CD1c-positive myeloid dendritic cell (primary cell): ENCODE results near the gene NQO2.
A peak's percentile ranks its signal among the peaks of the same experiment; 100 is the strongest.
"Not testable (repeated sequence)": the region's sequence is repeated elsewhere in the genome, so short reads cannot be mapped to it uniquely, and the experiment has no call there.

Experiments
- DNase-seq: peaks from one replicate; pipeline ENCODE4 v3.0.0-alpha.2; 2016; ENCODE audit errors: extremely low spot score

Gene NQO2

DNA sequence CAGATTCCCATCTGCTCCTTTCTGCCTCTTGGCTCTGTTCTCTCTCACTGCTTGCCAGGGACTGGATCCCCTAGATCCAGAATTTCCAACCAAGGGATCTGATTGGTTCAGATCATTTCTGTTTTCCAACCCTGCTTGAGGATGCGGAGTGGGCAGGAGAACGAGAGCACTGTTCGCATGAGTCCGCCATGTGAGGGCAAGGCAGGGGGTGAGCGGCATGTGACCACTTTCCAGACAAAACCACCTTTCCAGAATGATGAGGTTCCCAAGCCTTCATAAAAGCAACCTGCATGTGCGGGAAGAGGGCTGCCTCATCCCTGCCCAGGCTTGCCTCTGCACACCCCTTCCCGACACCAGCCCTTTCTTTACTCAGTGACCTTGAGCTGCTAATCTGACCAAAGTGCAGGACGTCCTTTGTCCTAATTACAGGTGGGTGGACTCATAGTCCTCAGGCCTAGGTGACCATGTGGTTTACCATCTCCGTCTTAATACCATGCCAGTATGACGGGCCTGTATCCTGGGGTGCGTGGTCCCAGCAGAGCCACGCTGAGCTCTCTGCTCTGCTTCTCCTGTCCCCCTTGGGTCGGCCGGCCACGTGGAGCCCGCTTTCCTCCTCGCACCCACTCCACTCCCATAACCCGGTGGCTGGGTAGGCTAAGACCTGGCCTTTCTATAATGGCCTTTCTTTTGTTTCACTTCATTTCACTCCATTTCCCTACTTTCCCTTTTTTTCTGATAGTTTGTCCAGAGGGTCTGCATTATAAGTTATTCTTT, 14.4 kb downstream of the NQO2 start:
- DNase-seq, result no peak

DNA sequence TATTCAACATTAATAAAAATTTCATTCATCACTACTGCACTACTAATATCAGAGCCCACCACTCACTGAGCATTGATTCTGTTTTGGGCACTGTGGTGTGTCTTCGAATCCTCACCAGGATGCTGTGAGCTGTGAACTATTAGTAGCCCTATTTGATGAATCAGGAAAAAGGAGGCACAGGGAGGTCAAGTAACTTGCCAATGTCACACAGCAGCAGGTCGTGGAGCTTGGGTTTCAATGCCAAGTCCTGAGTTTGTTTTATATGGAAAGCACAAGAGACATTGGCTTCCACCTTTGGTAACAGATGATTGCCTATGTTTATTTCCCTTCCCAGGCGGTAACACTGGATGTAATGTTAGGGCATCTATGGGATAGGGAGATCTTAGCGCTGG, 15.0 kb downstream of the NQO2 start:
- no peak for DNase-seq

DNA sequence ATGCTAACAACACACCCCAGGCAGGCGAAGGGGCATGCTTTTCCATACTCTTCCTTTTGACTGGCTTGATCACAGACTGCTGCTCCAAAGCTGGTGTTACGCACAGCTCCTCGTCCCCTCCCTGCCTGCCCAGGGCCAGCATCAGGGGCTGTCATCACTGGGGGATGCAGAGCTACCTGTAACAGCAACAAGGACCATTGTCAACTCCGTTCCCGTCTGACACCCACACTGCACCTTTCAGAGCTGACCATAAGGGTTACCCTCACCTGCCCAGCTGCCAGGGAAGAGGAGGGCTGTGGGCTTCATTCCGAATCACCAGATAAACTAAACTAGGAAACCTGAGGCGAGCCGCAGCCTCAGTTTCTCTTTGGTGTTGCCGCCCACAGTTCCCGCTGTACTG, 15.4 kb downstream of the NQO2 start:
- no peak for DNase-seq

DNA sequence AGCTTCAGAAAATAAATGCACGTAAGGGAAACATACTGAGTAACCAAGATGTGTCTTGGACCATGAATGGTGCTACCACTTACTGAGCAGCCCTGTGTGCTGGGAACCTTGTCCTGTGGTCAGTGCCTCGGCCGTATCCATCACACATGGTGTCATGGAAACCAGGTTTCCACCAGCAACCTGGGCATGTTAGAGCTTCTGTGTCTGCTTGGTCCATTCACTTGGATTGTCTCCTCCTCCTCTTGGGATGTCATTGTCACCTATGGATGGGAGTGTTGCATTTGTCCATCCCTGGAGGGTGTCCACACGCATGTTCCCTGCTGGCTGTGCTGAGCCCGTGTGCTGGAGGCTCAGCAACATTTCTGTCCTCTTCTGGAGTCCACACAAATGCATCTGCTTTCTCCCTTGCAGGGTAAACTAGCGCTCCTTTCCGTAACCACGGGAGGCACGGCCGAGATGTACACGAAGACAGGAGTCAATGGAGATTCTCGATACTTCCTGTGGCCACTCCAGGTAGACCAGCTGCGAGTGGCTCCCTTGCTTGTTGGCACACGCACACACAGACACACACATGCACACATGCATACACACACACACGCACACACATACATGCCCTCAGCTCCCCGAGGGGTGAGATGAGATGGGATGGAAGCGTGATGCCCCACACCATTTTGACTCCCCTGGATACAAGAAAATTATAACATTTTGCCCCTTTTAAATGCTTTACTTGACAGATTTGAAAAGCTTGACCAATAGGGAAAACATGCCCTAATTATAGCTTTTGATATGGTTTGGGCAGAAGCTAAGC, 17.0 kb downstream of the NQO2 start:
- DNase-seq, result no peak

DNA sequence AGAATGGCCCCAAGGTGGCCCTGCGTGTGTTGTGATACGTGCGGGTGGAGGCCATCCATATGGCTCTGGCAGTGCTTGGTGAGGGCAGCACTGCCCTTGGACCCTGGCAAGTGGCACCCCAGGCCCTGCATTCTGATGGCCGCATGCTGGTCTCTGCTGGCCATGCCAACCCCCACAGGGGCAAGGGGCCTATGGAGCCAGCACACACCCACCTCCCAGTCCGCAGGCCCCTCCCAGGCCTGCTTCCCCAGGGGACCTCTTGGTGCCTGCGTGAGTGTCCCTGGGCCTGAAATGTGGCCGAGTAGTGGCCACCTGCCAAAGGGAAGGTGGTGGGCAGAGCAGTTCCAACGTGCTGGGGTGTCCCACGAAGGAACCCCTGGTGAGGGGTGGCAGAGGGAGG, 17.6 kb downstream of the NQO2 start:
- no peak for DNase-seq

DNA sequence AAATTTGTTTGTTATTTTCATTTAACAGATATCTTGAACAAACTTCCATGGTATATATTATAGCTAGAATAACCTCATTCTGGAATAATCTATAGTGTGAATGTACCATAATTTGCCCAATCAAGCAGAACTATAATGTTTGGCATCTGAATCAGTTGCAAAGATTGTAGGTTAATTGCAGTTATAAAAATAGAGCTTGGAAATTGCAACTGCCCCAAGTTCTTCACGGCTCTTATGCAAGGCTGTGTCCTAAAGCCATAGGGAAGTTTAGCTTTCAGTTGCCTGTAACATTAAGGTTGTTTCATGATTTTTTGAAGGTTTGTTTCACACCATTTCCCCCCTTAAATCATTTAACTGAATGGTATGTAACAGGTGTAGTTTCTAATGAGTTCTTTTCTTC, 19.4 kb downstream of the NQO2 start:
- DNase-seq, result no peak

DNA sequence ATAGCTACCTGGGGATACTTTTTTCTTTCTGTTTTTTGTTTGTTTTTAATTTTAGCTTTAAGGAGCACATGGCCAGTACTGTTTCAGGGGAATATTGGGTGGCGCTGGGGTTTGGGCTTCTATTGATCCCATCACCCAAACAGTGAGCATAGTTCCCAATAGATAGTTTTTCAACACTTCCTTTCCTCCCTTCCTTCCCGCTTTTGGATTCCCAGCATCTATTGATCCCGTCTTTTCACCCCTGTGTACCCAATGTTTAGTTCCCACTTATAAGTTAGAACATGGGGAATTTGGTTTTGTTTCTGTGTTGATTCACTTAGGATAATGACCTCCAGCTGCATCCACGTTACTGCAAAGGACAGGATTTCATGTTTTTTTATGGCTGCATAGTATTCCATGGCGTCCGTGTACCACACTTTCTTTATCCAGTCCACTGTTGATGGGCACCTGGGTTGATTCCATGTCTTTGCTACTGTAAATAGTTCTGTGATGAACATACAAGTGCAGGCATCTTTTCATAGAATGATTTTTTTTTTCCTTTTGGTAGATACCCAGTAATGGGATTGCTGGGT, 20.1 kb downstream of the NQO2 start:
- DNase-seq, result no peak

DNA sequence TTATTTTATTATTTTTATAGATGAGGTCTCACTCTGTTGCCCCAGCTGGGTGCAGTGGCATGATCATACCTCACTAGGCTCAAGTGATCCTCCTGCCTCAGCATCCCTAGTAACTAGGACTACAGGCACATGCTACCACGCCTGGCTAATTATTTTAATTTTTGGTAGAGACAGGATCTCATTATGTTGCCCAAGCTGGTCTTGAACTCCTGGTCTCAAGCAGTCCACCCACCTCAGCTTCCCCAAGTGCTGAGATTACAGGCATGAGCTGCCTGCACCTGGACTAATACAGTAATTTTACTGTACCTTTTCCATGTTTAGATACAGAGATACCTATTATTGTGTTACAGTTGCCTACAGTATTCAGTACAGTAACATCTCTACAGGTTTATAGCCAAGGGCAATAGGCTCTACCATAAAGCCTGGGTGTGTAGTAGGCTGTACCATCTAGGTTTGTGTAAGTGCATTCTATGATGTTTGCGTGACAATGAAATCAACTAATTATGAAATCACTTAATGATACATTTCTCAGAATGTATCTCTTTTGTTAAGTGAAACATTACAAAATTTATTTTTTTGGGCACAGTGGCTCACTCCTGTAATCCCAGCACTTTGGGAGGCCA, 21.4 kb downstream of the NQO2 start:
- not testable (repeated sequence) for DNase-seq

DNA sequence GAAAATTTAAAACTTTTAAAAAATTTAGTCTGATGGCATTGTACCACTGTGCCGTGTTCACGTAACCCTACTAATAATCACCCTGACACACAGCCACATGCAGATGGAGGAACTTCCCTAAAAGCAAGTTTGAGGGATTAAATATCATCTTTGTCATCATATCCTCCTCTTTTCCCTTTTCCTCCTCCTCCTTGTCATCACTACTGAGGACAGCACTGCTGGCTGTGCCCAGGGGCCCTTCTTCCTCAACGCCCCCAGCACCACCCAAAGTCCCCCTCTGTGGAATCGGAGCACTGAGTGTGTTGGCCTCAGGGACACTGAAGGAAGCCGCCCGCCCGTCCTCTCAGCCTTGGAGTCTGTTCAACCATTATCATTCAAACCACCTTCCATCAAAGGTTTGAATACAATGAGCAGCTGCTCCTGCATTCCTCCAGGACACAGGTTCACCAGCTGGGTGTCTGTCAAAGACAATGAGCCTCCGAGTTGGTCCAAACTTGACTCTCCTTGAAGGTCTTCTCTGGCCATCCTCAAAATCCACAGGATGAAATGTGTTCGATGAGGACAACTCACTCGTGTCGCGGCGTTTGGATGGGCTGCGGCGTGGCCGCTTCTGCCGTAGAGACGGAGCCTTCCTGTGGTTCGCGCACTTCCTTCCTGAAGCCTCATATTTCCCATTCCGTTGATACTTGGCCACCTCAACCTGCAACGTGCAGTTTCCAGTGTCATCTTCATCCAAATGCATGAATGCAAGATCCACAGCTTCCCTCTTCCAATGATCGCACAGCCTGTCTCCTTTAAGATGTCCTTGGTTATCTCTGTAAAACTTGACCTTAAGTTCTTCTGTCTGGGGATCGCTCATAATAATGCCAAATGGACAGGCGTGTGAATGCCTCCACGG, 23.3 kb downstream of the NQO2 start:
- DNase-seq, result peak; percentile 58

DNA sequence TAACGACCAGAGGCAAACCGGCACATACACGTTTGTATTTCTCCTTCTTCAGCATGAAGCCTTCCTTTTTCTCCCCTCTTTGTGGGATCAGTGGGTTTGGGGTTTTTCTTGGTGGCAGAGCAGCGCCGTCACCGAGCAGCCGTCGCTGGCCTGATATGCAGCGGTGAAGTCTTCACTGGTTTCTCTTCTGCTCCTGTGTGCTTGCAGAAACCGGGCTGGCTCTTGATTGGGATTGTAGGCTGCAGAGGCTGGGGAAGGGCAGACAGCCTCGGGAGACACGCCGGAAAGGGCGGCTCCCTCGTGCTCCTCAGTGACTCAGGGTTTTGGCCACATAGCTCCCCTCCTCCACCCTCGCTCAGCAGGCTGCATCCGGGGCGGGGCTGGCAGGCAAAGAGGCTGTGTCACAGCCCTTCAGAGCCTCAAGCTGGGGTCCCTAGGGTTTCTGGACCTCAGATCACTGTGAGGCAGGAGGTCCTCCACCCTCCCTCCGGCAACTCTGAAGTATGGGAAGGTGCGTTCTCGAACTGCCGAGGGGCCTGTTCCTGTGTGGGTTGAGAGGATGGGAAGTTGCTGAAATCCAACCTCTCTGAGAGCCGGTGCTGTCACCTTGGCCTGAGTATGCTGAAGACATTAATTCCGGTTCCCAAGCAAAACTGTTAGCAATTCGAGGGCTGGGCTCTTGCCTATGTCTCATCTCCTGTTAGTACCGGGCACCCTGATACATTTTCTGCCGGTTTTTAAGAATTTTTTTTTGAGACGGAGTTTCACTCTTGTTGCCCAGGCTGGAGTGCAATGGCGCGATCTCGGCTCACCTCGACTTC, 24.2 kb downstream of the NQO2 start:
- peak; percentile 94 for DNase-seq

DNA sequence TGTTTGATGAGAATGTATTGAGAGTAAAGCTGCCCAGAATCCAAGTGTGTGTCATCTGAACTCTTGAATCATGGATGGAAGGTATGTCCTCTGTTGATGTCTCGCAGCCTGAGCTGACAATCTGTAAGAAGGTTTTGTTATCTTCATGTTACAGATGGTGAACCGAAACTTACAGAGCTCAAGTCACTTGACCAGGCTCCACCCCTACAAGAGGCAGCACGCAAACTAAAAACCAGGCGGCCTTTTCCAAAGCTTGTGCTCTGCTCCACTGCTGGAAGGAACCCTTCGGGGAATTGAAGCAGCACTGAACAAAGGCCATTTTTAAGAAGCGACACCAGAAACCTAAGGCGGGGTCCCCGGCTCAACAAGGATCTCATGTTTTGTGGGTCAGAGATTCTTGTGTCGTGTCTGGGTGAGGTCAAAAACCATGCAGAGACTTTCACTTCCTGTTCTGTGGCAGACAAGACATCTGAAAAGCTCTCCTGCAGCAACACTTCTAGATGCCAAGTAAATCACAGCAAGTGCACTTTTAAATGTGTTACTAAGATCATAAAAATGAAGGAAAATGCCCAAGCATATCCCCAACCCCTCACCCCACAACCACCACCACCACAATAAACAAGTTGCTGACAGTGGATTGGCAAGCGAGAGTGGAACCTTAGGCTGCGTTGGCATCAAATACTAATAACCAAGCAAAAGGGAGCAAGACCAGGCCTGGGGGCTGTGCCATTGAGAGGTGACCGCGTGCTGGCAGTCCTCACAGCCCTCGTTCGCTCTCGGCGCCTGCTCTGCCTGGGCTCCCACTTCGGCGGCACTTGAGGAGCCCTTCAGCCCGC, 27.3 kb downstream of the NQO2 start:
- DNase-seq, result peak; percentile 89

DNA sequence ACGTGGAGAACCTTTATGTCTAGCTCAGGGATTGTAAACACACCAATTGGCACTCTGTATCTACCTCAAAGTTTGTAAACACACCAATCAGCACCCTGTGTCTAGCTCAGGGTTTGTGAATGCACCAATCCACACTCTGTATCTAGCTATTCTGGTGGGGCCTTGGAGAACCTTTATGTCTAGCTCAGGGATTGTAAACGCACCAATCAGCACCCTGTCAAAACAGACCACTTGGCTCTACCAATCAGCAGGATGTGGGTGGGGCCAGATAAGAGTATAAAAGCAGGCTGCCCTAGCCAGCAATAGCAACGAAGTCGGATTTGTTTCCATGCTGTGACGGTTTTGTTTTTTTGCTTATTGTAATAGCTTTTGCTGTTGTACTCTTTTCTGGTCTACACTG, 28.5 kb downstream of the NQO2 start:
- DNase-seq, result not testable (repeated sequence)

DNA sequence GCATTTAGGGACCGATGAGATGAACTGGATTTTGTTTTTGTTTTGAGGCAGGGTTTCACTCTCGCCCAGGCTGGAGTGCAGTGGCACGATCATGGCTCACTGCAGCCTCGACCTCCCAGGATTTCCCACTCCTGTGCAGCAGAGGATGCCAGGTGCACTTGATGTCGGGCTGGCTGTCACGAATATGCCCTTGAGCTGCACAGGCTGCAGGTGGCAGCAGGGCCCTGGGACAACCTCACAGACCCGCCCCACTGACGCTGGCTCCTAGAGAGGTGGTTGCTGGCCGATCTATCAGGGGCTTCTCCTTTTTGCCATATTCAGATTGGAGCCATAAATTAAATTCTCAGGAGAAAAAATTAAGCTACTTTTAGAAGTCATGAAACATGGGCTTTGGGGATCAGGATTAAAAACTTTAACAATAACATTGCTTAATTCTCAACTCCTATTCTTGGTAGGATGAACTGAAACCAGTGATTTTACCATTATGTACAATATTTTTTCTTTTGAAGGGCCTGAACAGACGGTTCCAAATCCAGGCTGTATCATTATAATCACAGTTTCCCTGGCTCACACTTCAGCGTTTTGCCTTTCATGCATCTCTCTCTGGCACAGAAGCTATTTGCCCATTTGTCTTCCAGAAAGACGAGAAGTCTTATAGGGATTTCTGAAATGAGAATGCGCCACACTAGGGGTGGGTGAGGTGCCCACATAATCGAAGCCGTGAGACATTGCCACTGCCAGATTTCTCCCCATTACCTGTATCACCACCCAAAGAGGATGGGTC, 32.4 kb downstream of the NQO2 start:
- DNase-seq, result no peak

DNA sequence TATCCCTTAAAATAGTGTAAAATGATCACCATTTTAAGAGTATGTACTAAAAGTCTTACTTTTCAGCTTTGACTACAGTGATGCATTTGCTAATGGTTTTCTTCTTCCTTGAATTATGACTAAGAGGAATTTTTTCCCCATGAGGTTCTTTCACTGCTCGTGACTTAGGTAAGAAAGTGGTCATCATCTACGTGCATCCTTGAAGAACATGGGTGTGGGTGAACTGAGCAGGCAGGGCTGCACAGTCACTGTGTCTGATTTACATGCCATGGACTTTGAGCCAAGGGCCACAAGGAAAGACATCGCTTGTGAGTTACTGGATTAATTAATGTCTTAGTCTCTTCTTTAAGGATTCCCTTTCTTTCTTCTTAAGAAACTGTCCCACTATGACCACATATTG, 33.3 kb downstream of the NQO2 start:
- no peak for DNase-seq

DNA sequence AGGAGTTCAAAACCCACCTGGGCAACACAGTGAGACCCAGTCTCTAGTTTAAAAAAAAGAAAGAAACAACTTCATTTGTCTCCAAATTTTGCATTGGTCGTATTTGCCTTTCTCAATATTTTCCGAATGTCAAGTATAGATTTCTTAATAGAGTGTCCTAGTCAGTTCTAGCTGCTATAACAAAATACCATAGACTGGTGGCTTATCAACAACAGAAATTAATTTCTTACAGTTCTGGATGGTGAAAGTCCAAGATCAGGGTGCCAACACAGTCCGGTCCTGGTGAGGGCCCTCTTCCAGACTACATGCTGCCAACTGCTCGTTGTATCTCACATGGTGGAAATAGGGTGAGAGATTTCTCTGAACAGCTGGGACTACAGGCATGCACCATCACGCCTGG, 34.0 kb downstream of the NQO2 start:
- no peak for DNase-seq

DNA sequence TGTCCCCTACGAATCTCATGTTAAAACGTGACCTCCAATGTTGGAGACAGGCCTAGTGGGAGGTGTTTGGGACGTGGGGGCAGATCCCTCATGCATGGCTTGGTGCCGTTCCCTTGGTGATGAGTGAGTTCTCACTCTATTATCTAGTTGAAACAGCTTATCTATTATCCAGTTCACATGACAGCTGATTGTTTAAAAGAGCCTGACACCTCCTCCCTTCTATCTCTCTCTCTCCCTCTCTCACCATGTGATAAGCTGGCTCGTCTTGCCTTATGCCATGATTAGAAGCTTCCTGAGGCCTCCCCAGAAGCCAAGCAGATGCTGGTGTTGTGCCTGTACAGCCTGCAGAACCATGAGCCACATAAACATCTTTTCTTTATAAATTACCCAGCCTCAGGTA, 35.7 kb downstream of the NQO2 start:
- no peak for DNase-seq

DNA sequence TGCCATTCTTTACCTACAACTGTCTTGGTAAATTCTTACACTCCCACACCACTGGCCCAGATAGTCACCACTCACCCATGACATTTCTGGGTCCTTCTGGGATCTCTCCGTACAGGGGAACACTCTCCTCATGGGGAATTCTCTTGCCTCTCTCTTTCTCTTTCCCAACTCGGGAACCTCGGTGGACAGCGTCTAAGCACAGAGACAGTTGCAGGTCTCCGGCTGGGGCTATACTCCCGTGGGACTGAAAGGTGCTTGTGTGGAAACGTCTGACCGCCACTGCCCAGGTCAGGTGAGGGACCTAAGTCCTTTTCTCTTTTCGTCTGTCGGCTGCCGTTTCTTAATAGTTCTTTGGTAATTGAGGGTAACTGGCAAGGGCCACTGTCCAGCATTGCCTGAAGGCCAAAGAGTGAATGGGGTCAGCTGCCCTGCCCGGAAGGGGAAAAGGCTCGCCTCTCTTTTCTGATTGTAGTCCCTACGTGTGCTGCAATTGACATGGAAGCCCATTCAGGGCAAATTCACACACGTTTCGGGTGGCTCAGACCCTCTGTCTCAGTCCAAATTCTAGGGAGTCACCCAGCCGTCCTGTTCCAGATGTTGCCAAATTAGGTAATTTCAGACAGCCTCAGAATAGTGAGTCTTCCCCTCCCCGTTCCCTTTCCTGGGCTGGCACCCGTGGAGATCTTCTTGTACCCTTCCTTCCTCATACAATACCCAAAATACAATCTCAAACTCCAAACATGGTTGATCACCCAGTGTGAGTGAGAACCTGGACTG, 37.4 kb downstream of the NQO2 start:
- DNase-seq, result no peak
